K562 (cell line): ENCODE data around the gene EYA3. TPM values are rescaled to one million over a fixed set of nuclear protein-coding genes. Genes with fewer than 3 reads are reported as not detected.
A peak's percentile ranks its signal among the peaks of the same experiment; 100 is the strongest.

Experiments used
- ATAC-seq: fragments of 200-7000 bp; cut with Tn5 transposase; 3 replicates; pipeline ENCODE4 v1.9.1; 2020; ENCODE audit warnings: moderate library complexity
- BruUV-seq: library from RNA; stranded (reverse); fragments of 400-500 nt; replicated peaks from 2 replicates; lab custom pipeline; 2021; lab: Mats Ljungman, UMichigan
- CTCF ChIA-PET: fragments of 300-600 bp; formaldehyde crosslinking; extraction: SDS; loops from one replicate; lab custom pipeline; 2021; ENCODE audit warnings: low intra/inter-chr PET ratio; lab: Yijun Ruan, JAX
- POLR2A ChIA-PET: fragments of 300-600, 350-650 bp; sonication (Branson Sonifier 250); formaldehyde crosslinking; extraction: SDS; loops from one replicate; lab custom pipeline; 2021; ENCODE audit warnings: antibody characterized with exemption, inconsistent platforms; lab: Yijun Ruan, JAX
- DNase-seq, 4 experiments: peaks; one replicate each; pipeline versions ENCODE4 v3.0.0 to v3.0.0-alpha.2; 2011 to 2018; ENCODE audit warnings: low spot score in 3 of 4, mixed read lengths in 3 of 4; ENCODE audit errors: extremely low read depth in 1 of 4
- FAIRE-seq: peaks from 2 replicates; lab custom pipeline; 2011; peaks lifted over from hg19 to GRCh38; lab: Jason Lieb, UNC
- H2AFZ ChIP-seq: 2 replicates; pipeline ENCODE4 v1.6.0; 2011; ENCODE audit warnings: low read depth, low read length, control low read depth, inconsistent platforms
- H3K27ac ChIP-seq: fragments of 200-600 bp; 3 replicates; pipeline ENCODE4 v1.8.0; 2011; ENCODE audit warnings: low read depth, mild to moderate bottlenecking, control low read depth, inconsistent platforms, low read length, moderate library complexity, mixed read lengths; ENCODE audit errors: extremely low read depth
- H3K27me3 ChIP-seq, 2 experiments: fragments of 300-600 bp in 1 of 2; 2 replicates in 1 of 2; 3 replicates in 1 of 2; pipeline versions ENCODE4 v1.6.0 to v1.8.0; 2011; ENCODE audit warnings: inconsistent platforms in 2 of 2, low read length in 2 of 2, mild to moderate bottlenecking in 1 of 2, mixed read lengths in 1 of 2, moderate library complexity in 1 of 2; ENCODE audit not compliant: control insufficient read depth in 2 of 2, insufficient read depth in 2 of 2
- H3K36me3 ChIP-seq: fragments of 300-600 bp; 3 replicates; pipeline ENCODE4 v1.8.0; 2011; ENCODE audit warnings: mild to moderate bottlenecking, low read length, inconsistent platforms; ENCODE audit not compliant: control insufficient read depth, insufficient read depth
- H3K4me1 ChIP-seq, 2 experiments: fragments of 200-600 bp in 1 of 2; replicated peaks in 1 of 2; 2 replicates in 1 of 2; 3 replicates in 1 of 2; pipeline versions ENCODE4 v1.5.1 to v1.8.0; 2011; ENCODE audit warnings: inconsistent platforms in 2 of 2, low read length in 2 of 2, mild to moderate bottlenecking in 1 of 2, mixed read lengths in 1 of 2, moderate library complexity in 1 of 2; ENCODE audit not compliant: control insufficient read depth in 2 of 2, insufficient read depth in 2 of 2
- H3K4me2 ChIP-seq: 2 replicates; pipeline ENCODE4 v1.6.1; 2011; ENCODE audit warnings: low read length, control low read depth, inconsistent platforms, mixed read lengths; ENCODE audit not compliant: insufficient read depth
- H3K4me3 ChIP-seq: fragments of 200-600 bp; sonication (generic), shearing (Covaris generic); 2 replicates; pipeline ENCODE4 v1.5.1; 2016; ENCODE audit warnings: control low read depth, inconsistent platforms
- H3K79me2 ChIP-seq: fragments of 200-600 bp; 3 replicates; pipeline ENCODE4 v1.8.0; 2011; ENCODE audit warnings: low read length, inconsistent platforms; ENCODE audit not compliant: control insufficient read depth, insufficient read depth
- H3K9ac ChIP-seq, 2 experiments: 2 replicates each; pipeline versions ENCODE4 v1.6.0 to v1.6.1; 2011; ENCODE audit warnings: low read depth in 2 of 2, low read length in 2 of 2, control low read depth in 1 of 2, inconsistent platforms in 1 of 2, mild to moderate bottlenecking in 1 of 2, mixed read lengths in 1 of 2; ENCODE audit not compliant: insufficient read depth in 1 of 2
- H3K9me1 ChIP-seq: one replicate; pipeline ENCODE4 v1.6.0; 2011; ENCODE audit warnings: inconsistent platforms, mild to moderate bottlenecking, low read length, moderate library complexity; ENCODE audit not compliant: control insufficient read depth, insufficient read depth
- H3K9me3 ChIP-seq: replicated peaks from 2 replicates; pipeline ENCODE4 v1.5.1; 2011; ENCODE audit warnings: low read depth, low read length, inconsistent platforms; ENCODE audit not compliant: control insufficient read depth, insufficient read depth
- H4K20me1 ChIP-seq: replicated peaks from 2 replicates; pipeline ENCODE4 v1.6.1; 2011; ENCODE audit warnings: low read length, inconsistent platforms, mixed read lengths; ENCODE audit not compliant: control insufficient read depth, insufficient read depth
- ARID1B ChIP-seq: fragments of 450-650 bp; IDR thresholded peaks from 2 replicates; pipeline ENCODE4 v1.6.1; 2016; ENCODE audit warnings: antibody characterized with exemption, mild to moderate bottlenecking, inconsistent platforms
- ASH1L ChIP-seq: fragments of 450-650 bp; IDR thresholded peaks from 2 replicates; pipeline ENCODE4 v1.6.1; 2018; ENCODE audit warnings: borderline replicate concordance, mild to moderate bottlenecking, low read depth; ENCODE audit not compliant: partially characterized antibody
- E2F3 ChIP-seq: fragments of 250-450 bp; sonication (Bioruptor Pico); IDR thresholded peaks from 2 replicates; pipeline ENCODE4 v1.4.0; 2020; ENCODE audit warnings: mild to moderate bottlenecking
- EP400 ChIP-seq: fragments of 450-650 bp; IDR thresholded peaks from 2 replicates; pipeline ENCODE4 v1.6.1; 2017; ENCODE audit warnings: antibody characterized with exemption, mild to moderate bottlenecking, moderate library complexity
- FOXJ3 ChIP-seq: sonication (generic); formaldehyde crosslinking; IDR thresholded peaks from 2 replicates; pipeline ENCODE4 v1.4.0; 2020; ENCODE audit warnings: mild to moderate bottlenecking, missing genetic modification reagents
- JUN ChIP-seq, 2 experiments: sonication (generic) in 1 of 2; formaldehyde crosslinking in 1 of 2; IDR thresholded peaks; 2 replicates each; pipeline versions ENCODE4 v1.6.1 to v1.8.0; 2012 to 2022; ENCODE audit warnings: borderline replicate concordance in 2 of 2, mild to moderate bottlenecking in 2 of 2, improper control_type of control experiment in 1 of 2, low read depth in 1 of 2, low read length in 1 of 2, missing genetic modification reagents in 1 of 2
- MTF1 ChIP-seq: fragments of 250-450 bp; sonication (Bioruptor Pico); IDR thresholded peaks from 2 replicates; pipeline ENCODE4 v1.9.0; 2021; ENCODE audit warnings: moderate library complexity, mild to moderate bottlenecking, inconsistent platforms, borderline replicate concordance
- PHB2 ChIP-seq: fragments of 450-650 bp; IDR thresholded peaks from 2 replicates; pipeline ENCODE4 v1.6.1; 2017; ENCODE audit warnings: low read depth
- PRPF4 ChIP-seq: fragments of 200-400 bp; formaldehyde crosslinking; IDR thresholded peaks from one replicate; pipeline ENCODE4 v1.6.1; 2017; ENCODE audit warnings: low read length, low read depth, mild to moderate bottlenecking; ENCODE audit not compliant: insufficient read depth, poor library complexity, severe bottlenecking
- RCOR1 ChIP-seq, 2 experiments: IDR thresholded peaks; 2 replicates each; pipeline ENCODE4 v1.6.1; 2012; ENCODE audit warnings: low read depth in 2 of 2, low read length in 2 of 2, borderline replicate concordance in 1 of 2, improper control_type of control experiment in 1 of 2
- SMARCE1 ChIP-seq: fragments of 450-650 bp; IDR thresholded peaks from 2 replicates; pipeline ENCODE4 v1.7.1; 2016; ENCODE audit warnings: mild to moderate bottlenecking
- YY1 ChIP-seq, 3 experiments: IDR thresholded peaks; 2 replicates each; pipeline ENCODE4 v1.6.1; 2011; ENCODE audit warnings: low read length in 2 of 3, mild to moderate bottlenecking in 2 of 3, moderate library complexity in 2 of 3, borderline replicate concordance in 1 of 3, control low read depth in 1 of 3, low read depth in 1 of 3; ENCODE audit not compliant: insufficient read depth in 3 of 3, insufficient replicate concordance in 2 of 3, control insufficient read depth in 1 of 3, insufficient read length in 1 of 3; ENCODE audit errors: extremely low read depth in 1 of 3
- ZBTB17 ChIP-seq: fragments of 450-650 bp; formaldehyde crosslinking; IDR thresholded peaks from 2 replicates; pipeline ENCODE4 v1.4.0; 2020; ENCODE audit warnings: mild to moderate bottlenecking
- ZBTB7A ChIP-seq: IDR thresholded peaks from 2 replicates; pipeline ENCODE4 v1.6.1; 2011; ENCODE audit warnings: low read depth, mild to moderate bottlenecking, low read length, moderate library complexity, borderline replicate concordance; ENCODE audit not compliant: control insufficient read depth
- ZKSCAN1 ChIP-seq: fragments of 150-350 bp; IDR thresholded peaks from 2 replicates; pipeline ENCODE4 v1.6.1; 2016; ENCODE audit warnings: low read depth, low read length
- WGBS: fragments of 100-300 bp; shearing (Covaris generic); methylation state at CpG from one replicate; pipeline ENCODE4 v1.1.6; 2016; ENCODE audit warnings: low coverage, mixed read lengths; ENCODE audit not compliant: insufficient coverage; ENCODE audit errors: missing lambda C conversion rate; 5-methylcytosine and 5-hydroxymethylcytosine counted together
- in situ Hi-C: fragments of 300-500 bp; cut with MboI; formaldehyde crosslinking; loops from 4 replicates; pipeline ENCODE4 v1.15.0; 2018; ENCODE audit warnings: inconsistent platforms, mixed read lengths
- intact Hi-C: fragments of 100-400 bp; cut with micrococcal nuclease; formaldehyde crosslinking; loops from 2 replicates; pipeline ENCODE4 v1.14.2; 2022
- polyA plus RNA-seq, 8 experiments: library from polyadenylated mRNA; depleted of rRNA in 4 of 8; stranded (reverse) in 5 of 8; unstranded in 3 of 8; fragments of >200 nt; fragmentation: Nextera tagmentation in 2 of 8; fragmentation: Illumina TruSeq in 1 of 8; extraction: Ambion mirVana in 2 of 8; extraction: Trizol in 1 of 8; gene quantifications; 2 replicates each; pipeline versions ENCODE4 v1.2.1 to v1.2.3, GENCODE V29; 2011 to 2014; ENCODE audit warnings: inconsistent platforms in 1 of 8, missing spikeins in 1 of 8
- total RNA-seq, 7 experiments: library from RNA; depleted of rRNA in 6 of 7; stranded (reverse); fragments of >200 nt in 6 of 7; fragmentation: Illumina TruSeq in 2 of 7; extraction: Trizol in 2 of 7; gene quantifications; 2 replicates each; pipeline versions ENCODE4 v1.2.1 to v1.2.3, GENCODE V29; 2011 to 2021; ENCODE audit warnings: low replicate concordance in 1 of 7
- TF ChIP-seq, protein P1 (sequence below), 3 experiments: IDR thresholded peaks in 2 of 3; conservative IDR thresholded peaks in 1 of 3; 2 replicates each; pipeline ENCODE4 v1.5.1; 2011 to 2012; ENCODE audit warnings: low read length in 3 of 3, mild to moderate bottlenecking in 3 of 3, control low read depth in 2 of 3, improper control_type of control experiment in 1 of 3, inconsistent platforms in 1 of 3, low read depth in 1 of 3, mixed read lengths in 1 of 3, moderate library complexity in 1 of 3; ENCODE audit not compliant: insufficient read depth in 2 of 3
- TF ChIP-seq, protein P2 (sequence below): fragments of 250-450 bp; sonication (Bioruptor Pico); IDR thresholded peaks from 2 replicates; pipeline ENCODE4 v1.4.0; 2020; ENCODE audit warnings: mild to moderate bottlenecking, moderate library complexity, borderline replicate concordance

EYA3 gene
- total and polyA plus RNA-seq, 9 of the 15 experiments (the other 6 are each of a cell fraction or from before 2014, with no cell fraction given), result 21.7 to 64.0 (median 43.6) TPM

GRCh38 chr1:28064064-28064463 lies 24.3 kb downstream of the EYA3 start:
- H3K9me1 ChIP-seq, result peaks cover 3% of the 10 kb centered on the region
- POLR2A ChIA-PET, result interaction anchor here (0.7 kb wide), 1 partner anchor 390 kb away, joined by 3 read pairs; no protein-coding TSS in a partner anchor
- no peak overlapping the region for H3K4me3 ChIP-seq
- peaks cover 14 to 29% of the 10 kb centered on the region in 2 experiments for H3K4me1 ChIP-seq
- in situ Hi-C loops (no loop called here), intact Hi-C loops (no loop called here)
- 0 out of 2 replicates have a peak, but pooled peaks cover 4% of the 10 kb centered on the region for H4K20me1 ChIP-seq
- H2AFZ ChIP-seq, result no peak overlapping the region
- peak overlapping the region; percentile 73; the same call in 1 of the 3 replicates for H3K27ac ChIP-seq
- CTCF ChIA-PET, result no interaction called here
- H3K36me3 ChIP-seq, result peaks cover 11% of the 10 kb centered on the region; the same call in 2 of the 3 replicates
- no TSS peak for BruUV-seq
- H3K79me2 ChIP-seq, result peaks cover 91% of the 10 kb centered on the region
- no peaks in the 10 kb centered on the region for H3K27me3 ChIP-seq
- H3K4me2 ChIP-seq, result no peak overlapping the region
- 26% methylated on average over 5 of the region's 5 CpGs for WGBS
- peaks cover 2% of the 10 kb centered on the region; the same call in 1 of the 2 replicates for H3K9me3 ChIP-seq
- DNase-seq (no peak), FAIRE-seq (no peak), ATAC-seq (no peak)
- no peak overlapping the region for H3K9ac ChIP-seq
- no peak for TF ChIP-seq E2F3
- TF ChIP-seq RCOR1 (IDR thresholded peaks at IDR 0.05; ENCODE audit: borderline replicate concordance in 1 of 2, low read depth in 2 of 2, low read length in 2 of 2), result no peak
- TF ChIP-seq ZKSCAN1, result no peak
- TF ChIP-seq SMARCE1, result peak; percentile 49; the same call in 1 of the 2 replicates
- no peak for TF ChIP-seq PHB2
- TF ChIP-seq, protein P1, sequence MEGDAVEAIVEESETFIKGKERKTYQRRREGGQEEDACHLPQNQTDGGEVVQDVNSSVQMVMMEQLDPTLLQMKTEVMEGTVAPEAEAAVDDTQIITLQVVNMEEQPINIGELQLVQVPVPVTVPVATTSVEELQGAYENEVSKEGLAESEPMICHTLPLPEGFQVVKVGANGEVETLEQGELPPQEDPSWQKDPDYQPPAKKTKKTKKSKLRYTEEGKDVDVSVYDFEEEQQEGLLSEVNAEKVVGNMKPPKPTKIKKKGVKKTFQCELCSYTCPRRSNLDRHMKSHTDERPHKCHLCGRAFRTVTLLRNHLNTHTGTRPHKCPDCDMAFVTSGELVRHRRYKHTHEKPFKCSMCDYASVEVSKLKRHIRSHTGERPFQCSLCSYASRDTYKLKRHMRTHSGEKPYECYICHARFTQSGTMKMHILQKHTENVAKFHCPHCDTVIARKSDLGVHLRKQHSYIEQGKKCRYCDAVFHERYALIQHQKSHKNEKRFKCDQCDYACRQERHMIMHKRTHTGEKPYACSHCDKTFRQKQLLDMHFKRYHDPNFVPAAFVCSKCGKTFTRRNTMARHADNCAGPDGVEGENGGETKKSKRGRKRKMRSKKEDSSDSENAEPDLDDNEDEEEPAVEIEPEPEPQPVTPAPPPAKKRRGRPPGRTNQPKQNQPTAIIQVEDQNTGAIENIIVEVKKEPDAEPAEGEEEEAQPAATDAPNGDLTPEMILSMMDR (IDR thresholded peaks at IDR 0.05 in 2 of 3, conservative IDR thresholded peaks at IDR 0.05 in 1 of 3; ENCODE audit: insufficient read depth in 2 of 3, low read depth in 1 of 3, low read length in 3 of 3), result no peak
- peak; percentile 54; the same call in 1 of the 2 replicates for TF ChIP-seq ARID1B
- TF ChIP-seq JUN (IDR thresholded peaks at IDR 0.05; ENCODE audit: borderline replicate concordance, low read depth, low read length), result 0 out of 2 replicates have a peak, but pooled peaks have one; percentile 43
- no peak for TF ChIP-seq JUN (CRISPR knock-in tag; IDR thresholded peaks at IDR 0.05; ENCODE audit: borderline replicate concordance)
- no peak for TF ChIP-seq ZBTB17
- TF ChIP-seq EP400, result no peak
- TF ChIP-seq PRPF4, result no peak
- no peak for TF ChIP-seq YY1 (IDR thresholded peaks at IDR 0.05; ENCODE audit: borderline replicate concordance in 1 of 3, control insufficient read depth in 1 of 3, extremely low read depth in 1 of 3, insufficient read depth in 3 of 3, insufficient read length in 1 of 3, insufficient replicate concordance in 2 of 3, low read depth in 1 of 3, low read length in 2 of 3)
- no peak for TF ChIP-seq FOXJ3 (CRISPR knock-in tag)
- TF ChIP-seq ASH1L, result no peak
- TF ChIP-seq, protein P2, sequence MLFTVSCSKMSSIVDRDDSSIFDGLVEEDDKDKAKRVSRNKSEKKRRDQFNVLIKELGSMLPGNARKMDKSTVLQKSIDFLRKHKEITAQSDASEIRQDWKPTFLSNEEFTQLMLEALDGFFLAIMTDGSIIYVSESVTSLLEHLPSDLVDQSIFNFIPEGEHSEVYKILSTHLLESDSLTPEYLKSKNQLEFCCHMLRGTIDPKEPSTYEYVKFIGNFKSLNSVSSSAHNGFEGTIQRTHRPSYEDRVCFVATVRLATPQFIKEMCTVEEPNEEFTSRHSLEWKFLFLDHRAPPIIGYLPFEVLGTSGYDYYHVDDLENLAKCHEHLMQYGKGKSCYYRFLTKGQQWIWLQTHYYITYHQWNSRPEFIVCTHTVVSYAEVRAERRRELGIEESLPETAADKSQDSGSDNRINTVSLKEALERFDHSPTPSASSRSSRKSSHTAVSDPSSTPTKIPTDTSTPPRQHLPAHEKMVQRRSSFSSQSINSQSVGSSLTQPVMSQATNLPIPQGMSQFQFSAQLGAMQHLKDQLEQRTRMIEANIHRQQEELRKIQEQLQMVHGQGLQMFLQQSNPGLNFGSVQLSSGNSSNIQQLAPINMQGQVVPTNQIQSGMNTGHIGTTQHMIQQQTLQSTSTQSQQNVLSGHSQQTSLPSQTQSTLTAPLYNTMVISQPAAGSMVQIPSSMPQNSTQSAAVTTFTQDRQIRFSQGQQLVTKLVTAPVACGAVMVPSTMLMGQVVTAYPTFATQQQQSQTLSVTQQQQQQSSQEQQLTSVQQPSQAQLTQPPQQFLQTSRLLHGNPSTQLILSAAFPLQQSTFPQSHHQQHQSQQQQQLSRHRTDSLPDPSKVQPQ (CRISPR knock-in tag), result no peak
- TF ChIP-seq ZBTB7A, result no peak
- no peak for TF ChIP-seq MTF1 (CRISPR knock-in tag)
